ENCODE results near the gene FASTKD3.

FASTKD3 gene

DNA sequence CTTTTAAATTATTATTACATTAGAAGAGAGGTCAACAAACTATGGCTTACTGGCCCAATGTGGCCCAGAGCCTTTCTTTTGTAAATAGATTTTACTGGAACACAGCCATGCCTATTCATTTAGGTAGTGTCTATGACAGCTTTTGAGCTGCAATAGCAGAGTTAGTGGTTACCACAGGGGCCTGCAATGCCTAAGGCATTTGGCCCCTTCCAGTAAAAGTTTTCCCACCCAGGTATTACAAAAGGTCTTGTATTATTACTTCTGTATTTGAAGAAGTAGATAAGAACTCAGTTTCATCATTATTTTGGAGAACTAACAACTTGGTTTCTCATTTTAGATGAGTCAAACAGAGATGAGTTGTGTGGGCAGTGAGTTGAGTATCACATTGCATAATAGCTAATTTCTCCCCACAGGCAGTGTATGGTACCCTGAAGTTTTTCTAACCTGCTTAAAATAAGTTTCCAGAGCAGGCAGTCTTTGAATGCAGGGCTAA lies 9.6 kb upstream of the FASTKD3 start:
- TF ChIP-seq CEBPB (IDR thresholded peaks at IDR 0.05): no peak
- no peak for TF ChIP-seq TEAD4 (IDR thresholded peaks at IDR 0.05)
- no peak for TF ChIP-seq NFIC (IDR thresholded peaks at IDR 0.05)
- no peak for TF ChIP-seq TAF1 (IDR thresholded peaks at IDR 0.05; ENCODE audit: low read depth)
- no peak for TF ChIP-seq FOXM1 (IDR thresholded peaks at IDR 0.05; ENCODE audit: borderline replicate concordance, low read depth)

DNA sequence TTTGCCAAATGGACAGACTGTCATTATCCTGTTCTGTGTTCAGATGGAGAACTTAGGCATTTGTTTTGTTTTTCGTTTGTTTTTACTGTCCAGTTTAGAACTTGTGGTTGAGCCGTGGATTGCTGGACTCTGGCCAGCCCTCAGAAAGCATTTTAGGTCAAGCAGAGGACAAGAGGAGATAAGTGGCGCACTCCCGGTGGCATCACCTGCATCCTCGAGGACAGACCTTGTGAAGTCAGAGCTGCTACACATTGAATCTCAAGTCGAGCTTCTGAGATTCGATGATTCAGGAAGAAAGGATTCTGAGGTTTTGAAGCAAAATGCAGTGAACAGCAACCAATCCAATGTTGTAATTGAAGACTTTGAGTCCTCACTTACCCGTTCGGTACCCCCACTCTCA lies 9.0 kb upstream of the FASTKD3 start:
- TF ChIP-seq TEAD4 (IDR thresholded peaks at IDR 0.05) (no peak), CEBPB (IDR thresholded peaks at IDR 0.05) (no peak), EP300 (IDR thresholded peaks at IDR 0.05; ENCODE audit: borderline replicate concordance) (no peak), CREB1 (IDR thresholded peaks at IDR 0.05; ENCODE audit: low read depth) (no peak), YY1 (IDR thresholded peaks at IDR 0.05; ENCODE audit: low read depth) (no peak), TAF1 (IDR thresholded peaks at IDR 0.05; ENCODE audit: low read depth) (no peak), FOXM1 (IDR thresholded peaks at IDR 0.05; ENCODE audit: borderline replicate concordance, low read depth) (no peak)
- TF ChIP-seq, protein P1, sequence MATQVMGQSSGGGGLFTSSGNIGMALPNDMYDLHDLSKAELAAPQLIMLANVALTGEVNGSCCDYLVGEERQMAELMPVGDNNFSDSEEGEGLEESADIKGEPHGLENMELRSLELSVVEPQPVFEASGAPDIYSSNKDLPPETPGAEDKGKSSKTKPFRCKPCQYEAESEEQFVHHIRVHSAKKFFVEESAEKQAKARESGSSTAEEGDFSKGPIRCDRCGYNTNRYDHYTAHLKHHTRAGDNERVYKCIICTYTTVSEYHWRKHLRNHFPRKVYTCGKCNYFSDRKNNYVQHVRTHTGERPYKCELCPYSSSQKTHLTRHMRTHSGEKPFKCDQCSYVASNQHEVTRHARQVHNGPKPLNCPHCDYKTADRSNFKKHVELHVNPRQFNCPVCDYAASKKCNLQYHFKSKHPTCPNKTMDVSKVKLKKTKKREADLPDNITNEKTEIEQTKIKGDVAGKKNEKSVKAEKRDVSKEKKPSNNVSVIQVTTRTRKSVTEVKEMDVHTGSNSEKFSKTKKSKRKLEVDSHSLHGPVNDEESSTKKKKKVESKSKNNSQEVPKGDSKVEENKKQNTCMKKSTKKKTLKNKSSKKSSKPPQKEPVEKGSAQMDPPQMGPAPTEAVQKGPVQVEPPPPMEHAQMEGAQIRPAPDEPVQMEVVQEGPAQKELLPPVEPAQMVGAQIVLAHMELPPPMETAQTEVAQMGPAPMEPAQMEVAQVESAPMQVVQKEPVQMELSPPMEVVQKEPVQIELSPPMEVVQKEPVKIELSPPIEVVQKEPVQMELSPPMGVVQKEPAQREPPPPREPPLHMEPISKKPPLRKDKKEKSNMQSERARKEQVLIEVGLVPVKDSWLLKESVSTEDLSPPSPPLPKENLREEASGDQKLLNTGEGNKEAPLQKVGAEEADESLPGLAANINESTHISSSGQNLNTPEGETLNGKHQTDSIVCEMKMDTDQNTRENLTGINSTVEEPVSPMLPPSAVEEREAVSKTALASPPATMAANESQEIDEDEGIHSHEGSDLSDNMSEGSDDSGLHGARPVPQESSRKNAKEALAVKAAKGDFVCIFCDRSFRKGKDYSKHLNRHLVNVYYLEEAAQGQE (IDR thresholded peaks at IDR 0.05; ENCODE audit: low read depth): no peak

DNA sequence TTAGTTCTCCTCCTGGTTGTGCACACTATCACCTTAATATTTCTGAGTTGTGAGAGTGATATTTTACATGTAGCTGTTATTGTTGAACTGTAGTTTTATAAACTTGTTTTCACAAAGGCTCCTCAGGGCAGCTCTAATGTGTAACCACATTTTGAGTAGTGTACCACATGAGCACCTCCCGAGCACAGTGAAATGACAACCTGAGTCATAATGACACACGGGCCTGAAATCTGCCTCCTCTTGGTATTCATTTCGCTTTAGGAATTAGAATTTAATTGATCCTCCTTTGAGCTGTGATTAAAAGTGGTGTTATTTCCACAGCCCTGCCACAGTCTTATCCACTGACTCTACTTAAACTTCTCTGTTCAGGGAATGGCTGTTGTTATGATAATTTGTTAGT lies 8.0 kb upstream of the FASTKD3 start:
- TF ChIP-seq, protein P1 (IDR thresholded peaks at IDR 0.05; ENCODE audit: low read depth): no peak
- TF ChIP-seq TAF1 (IDR thresholded peaks at IDR 0.05; ENCODE audit: low read depth): no peak
- no peak for TF ChIP-seq EP300 (IDR thresholded peaks at IDR 0.05; ENCODE audit: borderline replicate concordance)
- no peak for TF ChIP-seq EGR1 (IDR thresholded peaks at IDR 0.05)
- TF ChIP-seq, protein P2, sequence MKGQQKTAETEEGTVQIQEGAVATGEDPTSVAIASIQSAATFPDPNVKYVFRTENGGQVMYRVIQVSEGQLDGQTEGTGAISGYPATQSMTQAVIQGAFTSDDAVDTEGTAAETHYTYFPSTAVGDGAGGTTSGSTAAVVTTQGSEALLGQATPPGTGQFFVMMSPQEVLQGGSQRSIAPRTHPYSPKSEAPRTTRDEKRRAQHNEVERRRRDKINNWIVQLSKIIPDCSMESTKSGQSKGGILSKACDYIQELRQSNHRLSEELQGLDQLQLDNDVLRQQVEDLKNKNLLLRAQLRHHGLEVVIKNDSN (IDR thresholded peaks at IDR 0.05): no peak
- TF ChIP-seq YY1 (IDR thresholded peaks at IDR 0.05; ENCODE audit: low read depth): no peak
- no peak for TF ChIP-seq CEBPB (IDR thresholded peaks at IDR 0.05)
- TF ChIP-seq, protein P3, sequence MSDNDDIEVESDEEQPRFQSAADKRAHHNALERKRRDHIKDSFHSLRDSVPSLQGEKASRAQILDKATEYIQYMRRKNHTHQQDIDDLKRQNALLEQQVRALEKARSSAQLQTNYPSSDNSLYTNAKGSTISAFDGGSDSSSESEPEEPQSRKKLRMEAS (IDR thresholded peaks at IDR 0.05): no peak
- no peak for TF ChIP-seq CREB1 (IDR thresholded peaks at IDR 0.05; ENCODE audit: low read depth)
- no peak for TF ChIP-seq FOXM1 (IDR thresholded peaks at IDR 0.05; ENCODE audit: borderline replicate concordance, low read depth)
- TF ChIP-seq NFIC (IDR thresholded peaks at IDR 0.05): no peak

DNA sequence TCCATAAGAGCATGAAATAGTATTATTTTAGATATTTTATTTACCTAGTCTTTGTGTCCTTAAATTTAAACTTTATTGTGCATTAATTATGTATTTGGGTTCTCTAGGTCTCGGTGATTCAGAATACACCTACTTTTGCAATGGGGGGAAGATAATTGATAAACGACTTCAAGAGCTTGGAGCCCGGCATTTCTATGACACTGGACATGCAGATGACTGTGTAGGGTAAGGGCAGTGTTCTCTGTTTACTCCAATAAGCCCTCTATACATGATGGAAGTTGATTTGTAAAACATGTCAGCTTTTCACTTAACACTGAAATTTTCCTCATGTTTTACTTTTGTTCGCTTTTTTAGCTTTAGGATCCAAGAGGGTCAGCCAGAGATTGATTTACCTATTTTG lies 6.3 kb upstream of the FASTKD3 start:
- TF ChIP-seq YY1 (IDR thresholded peaks at IDR 0.05; ENCODE audit: low read depth): no peak
- no peak for TF ChIP-seq EGR1 (IDR thresholded peaks at IDR 0.05)
- no peak for TF ChIP-seq CREB1 (IDR thresholded peaks at IDR 0.05; ENCODE audit: low read depth)
- TF ChIP-seq TEAD4 (IDR thresholded peaks at IDR 0.05): no peak
- no peak for TF ChIP-seq CEBPB (IDR thresholded peaks at IDR 0.05)
- no peak for TF ChIP-seq RAD21 (IDR thresholded peaks at IDR 0.05; ENCODE audit: low read depth)
- no peak for TF ChIP-seq TAF1 (IDR thresholded peaks at IDR 0.05; ENCODE audit: low read depth)
- no peak for TF ChIP-seq NFIC (IDR thresholded peaks at IDR 0.05)
- TF ChIP-seq, protein P2 (IDR thresholded peaks at IDR 0.05): no peak
- TF ChIP-seq, protein P3 (IDR thresholded peaks at IDR 0.05): no peak
- TF ChIP-seq FOXM1 (IDR thresholded peaks at IDR 0.05; ENCODE audit: borderline replicate concordance, low read depth): no peak
- TF ChIP-seq EP300 (IDR thresholded peaks at IDR 0.05; ENCODE audit: borderline replicate concordance): no peak
- TF ChIP-seq ZBTB7A (IDR thresholded peaks at IDR 0.05; ENCODE audit: low read depth): no peak
- no peak for TF ChIP-seq TCF12 (IDR thresholded peaks at IDR 0.05; ENCODE audit: low read depth)
- TF ChIP-seq, protein P1 (IDR thresholded peaks at IDR 0.05; ENCODE audit: low read depth): no peak

DNA sequence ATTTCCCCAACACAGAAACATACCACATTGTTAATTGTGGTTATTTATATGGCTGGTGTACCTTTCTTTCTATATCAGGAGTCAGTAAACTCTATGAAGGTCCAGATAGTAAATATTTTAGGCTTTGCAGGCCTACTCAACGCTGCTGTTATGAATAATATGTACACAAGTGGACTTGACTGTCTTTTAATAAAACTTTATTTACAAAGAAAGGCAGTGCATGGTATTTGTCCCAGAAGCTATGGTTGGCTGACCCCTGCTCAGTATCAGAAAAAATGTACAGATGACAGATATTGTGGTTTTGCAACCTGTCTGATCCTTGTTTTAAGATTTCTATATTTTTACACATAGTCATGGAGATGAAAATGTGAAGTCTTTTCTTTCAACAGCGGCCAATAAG lies 5.8 kb upstream of the FASTKD3 start:
- TF ChIP-seq CREB1 (IDR thresholded peaks at IDR 0.05; ENCODE audit: low read depth): no peak
- TF ChIP-seq, protein P3 (IDR thresholded peaks at IDR 0.05): no peak
- TF ChIP-seq, protein P2 (IDR thresholded peaks at IDR 0.05): no peak

Data from Ishikawa (cell line).